MM.1S (cell line): ENCODE results near the gene DPP6.

Experiments used
- DNase-seq: peaks from one replicate; pipeline ENCODE4 v3.0.0-alpha.2; 2015
- H2AFZ ChIP-seq: fragments of 300-600 bp; sonication (generic); 2 replicates; pipeline ENCODE4 v1.6.0; 2016; ENCODE audit warnings: antibody characterized with exemption, low read length
- H3F3A ChIP-seq: fragments of 300-600 bp; sonication (generic); 2 replicates; pipeline ENCODE4 v1.6.1; 2016; ENCODE audit warnings: mild to moderate bottlenecking, antibody characterized with exemption, low read length, moderate library complexity, mixed read lengths; ENCODE audit not compliant: insufficient read depth
- H3K27ac ChIP-seq: fragments of 300-600 bp; sonication (generic); 2 replicates; pipeline ENCODE4 v1.5.1; 2016; ENCODE audit warnings: mild to moderate bottlenecking, low read length
- H3K27me3 ChIP-seq: fragments of 300-600 bp; sonication (generic); replicated peaks from 2 replicates; pipeline ENCODE4 v1.6.0; 2016; ENCODE audit warnings: low read length; ENCODE audit not compliant: insufficient read depth
- H3K36me3 ChIP-seq: fragments of 300-600 bp; sonication (generic); replicated peaks from 2 replicates; pipeline ENCODE4 v1.6.1; 2016; ENCODE audit warnings: mild to moderate bottlenecking, low read length, mixed read lengths; ENCODE audit not compliant: insufficient read depth
- H3K4me1 ChIP-seq: fragments of 300-600 bp; sonication (generic); 2 replicates; pipeline ENCODE4 v1.6.1; 2016; ENCODE audit warnings: low read length, mixed read lengths
- H3K4me2 ChIP-seq: fragments of 300-600 bp; sonication (generic); 2 replicates; pipeline ENCODE4 v1.6.0; 2016; ENCODE audit warnings: low read depth, low read length
- H3K4me3 ChIP-seq: fragments of 300-600 bp; sonication (generic); 2 replicates; pipeline ENCODE4 v1.5.1; 2016; ENCODE audit warnings: low read length, mixed read lengths
- H3K79me2 ChIP-seq: fragments of 300-600 bp; sonication (generic); 2 replicates; pipeline ENCODE4 v1.6.1; 2016; ENCODE audit warnings: mixed run types, low read length, mixed read lengths
- H3K9ac ChIP-seq: fragments of 300-600 bp; sonication (generic); 2 replicates; pipeline ENCODE4 v1.6.1; 2016; ENCODE audit warnings: low read length, mixed read lengths
- H3K9me2 ChIP-seq: fragments of 300-600 bp; sonication (generic); replicated peaks from 2 replicates; pipeline ENCODE4 v1.6.1; 2016; ENCODE audit warnings: mild to moderate bottlenecking, low read length, mixed read lengths; ENCODE audit not compliant: insufficient read depth
- H3K9me3 ChIP-seq: fragments of 300-600 bp; sonication (generic); replicated peaks from 2 replicates; pipeline ENCODE4 v1.6.1; 2016; ENCODE audit warnings: mild to moderate bottlenecking, low read length, mixed read lengths; ENCODE audit not compliant: insufficient read depth
- H4K20me1 ChIP-seq: fragments of 300-600 bp; sonication (generic); 2 replicates; pipeline ENCODE4 v1.6.1; 2016; ENCODE audit warnings: mild to moderate bottlenecking, low read length, moderate library complexity, mixed read lengths; ENCODE audit not compliant: insufficient read depth
- CTCF ChIP-seq: fragments of 300-600 bp; sonication (generic); IDR thresholded peaks from 2 replicates; pipeline ENCODE4 v1.5.1; 2016; ENCODE audit warnings: antibody characterized with exemption, low read length, mixed read lengths
- EZH2 ChIP-seq: fragments of 300-600 bp; sonication (generic); optimal IDR thresholded peaks from 2 replicates; pipeline ENCODE3; 2017; ENCODE audit warnings: low read depth, mild to moderate bottlenecking, antibody characterized with exemption, low read length, mixed read lengths
- EZH2phosphoT487 ChIP-seq: fragments of 300-600 bp; sonication (generic); IDR thresholded peaks from 2 replicates; pipeline ENCODE4 v1.6.1; 2018; ENCODE audit warnings: antibody characterized with exemption, low read length

The DPP6 gene

GRCh38 chr7:154916856-154917807, 864.9 kb downstream of the DPP6 start:
- Histone ChIP-seq H3K27ac (no peak overlapping the region), H3F3A (no peaks in the 10 kb centered on the region), H2AFZ (no peak overlapping the region), H3K27me3 (peaks cover 44% of the 10 kb centered on the region), H3K36me3 (no peaks in the 10 kb centered on the region), H3K4me3 (no peak overlapping the region), H3K4me1 (no peaks in the 10 kb centered on the region), H3K9me2 (no peaks in the 10 kb centered on the region), H3K4me2 (no peak overlapping the region), H3K79me2 (no peaks in the 10 kb centered on the region), H3K9me3 (no peaks in the 10 kb centered on the region), H3K9ac (no peak overlapping the region), H4K20me1 (no peaks in the 10 kb centered on the region)
- no peak for DNase-seq
- TF ChIP-seq EZH2phosphoT487, result no peak
- no peak for TF ChIP-seq EZH2
- TF ChIP-seq CTCF, result no peak

- no peaks in the 10 kb centered on the region for H3K9me2 ChIP-seq
- TF ChIP-seq EZH2 (no peak), CTCF (no peak), EZH2phosphoT487 (no peak)
- H3K4me3 ChIP-seq, result no peak overlapping the region
- H3K79me2 ChIP-seq, result no peaks in the 10 kb centered on the region
- H3K4me2 ChIP-seq, result no peak overlapping the region
- no peaks in the 10 kb centered on the region for H4K20me1 ChIP-seq
- no peaks in the 10 kb centered on the region for H3F3A ChIP-seq
- no peaks in the 10 kb centered on the region for H3K36me3 ChIP-seq
- no peak overlapping the region for H2AFZ ChIP-seq
- no peaks in the 10 kb centered on the region for H3K9me3 ChIP-seq
- no peak overlapping the region for H3K27ac ChIP-seq
- H3K9ac ChIP-seq, result no peak overlapping the region
- peaks cover 43% of the 10 kb centered on the region for H3K27me3 ChIP-seq
- no peak for DNase-seq
- no peaks in the 10 kb centered on the region for H3K4me1 ChIP-seq
Measured at GRCh38 chr7:154917808-154918160, 865.6 kb downstream of the DPP6 start.

GRCh38 chr7:154918266-154918665, 866.1 kb downstream of the DPP6 start:
- Histone ChIP-seq H3K27ac (no peak overlapping the region), H4K20me1 (no peaks in the 10 kb centered on the region), H3K36me3 (no peaks in the 10 kb centered on the region), H3K9me3 (no peaks in the 10 kb centered on the region), H3K79me2 (no peaks in the 10 kb centered on the region), H2AFZ (no peak overlapping the region), H3K9ac (no peak overlapping the region), H3K9me2 (no peaks in the 10 kb centered on the region), H3K27me3 (peaks cover 40% of the 10 kb centered on the region), H3K4me2 (no peak overlapping the region), H3K4me1 (no peaks in the 10 kb centered on the region), H3F3A (no peaks in the 10 kb centered on the region), H3K4me3 (no peak overlapping the region)
- no peak for DNase-seq
- TF ChIP-seq EZH2phosphoT487 (no peak), EZH2 (no peak), CTCF (no peak)
